DOHH2 (cell line): Measurements from ENCODE around the gene PNRC2.

Source experiments
- CTCF ChIP-seq: fragments of 200-600 bp; sonication (generic); IDR thresholded peaks from one replicate; pipeline ENCODE4 v1.5.1; 2014; ENCODE audit warnings: antibody characterized with exemption, mild to moderate bottlenecking, low read depth, low read length; ENCODE audit not compliant: poor library complexity, severe bottlenecking
- EZH2phosphoT487 ChIP-seq: fragments of 200-600 bp; sonication (generic); IDR thresholded peaks from 2 replicates; pipeline ENCODE4 v1.6.1; 2017; ENCODE audit warnings: borderline replicate concordance, mild to moderate bottlenecking, antibody characterized with exemption, low read length, moderate library complexity, mixed read lengths

- TF ChIP-seq CTCF = no peak
- no peak for TF ChIP-seq EZH2phosphoT487
Measured at GRCh38 chr1:23911921-23912320, 47.7 kb upstream of the PNRC2 start.
